Measurements from ENCODE around the gene ZNF519.
"Not testable (repeated sequence)": the region's sequence is repeated elsewhere in the genome, so short reads cannot be mapped to it uniquely, and the experiment has no call there.

ZNF519 gene

GRCh38 chr18:14132271-14132700 lies at the start of gene ZNF519:
Gene ZNF519, minus strand, starts transcription at chr18:14132435. Its CDS starts 158 bp downstream, at chr18:14132277.
- DNase-seq, result peak; percentile 53 to 97 (median 91)

DNA sequence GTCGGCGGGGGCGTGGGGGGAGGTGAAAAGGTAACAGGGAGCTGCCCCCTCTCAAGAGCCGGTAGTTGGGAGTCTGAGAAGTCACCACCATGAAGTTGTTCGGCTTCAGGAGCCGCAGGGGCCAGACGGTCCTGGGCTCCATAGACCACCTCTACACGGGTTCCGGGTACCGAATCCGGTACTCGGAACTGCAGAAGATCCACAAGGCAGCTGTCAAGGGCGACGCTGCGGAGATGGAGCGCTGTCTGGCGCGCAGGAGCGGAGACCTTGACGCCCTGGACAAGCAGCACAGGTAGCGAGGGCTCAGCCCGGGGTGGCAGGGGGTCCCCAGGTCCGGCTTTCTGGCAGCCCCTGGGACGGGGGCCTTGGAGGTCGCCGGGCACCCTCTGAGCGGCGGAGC lies 47.1 kb upstream of the ZNF519 start:
- DNase-seq, result no peak

GRCh38 chr18:14178321-14179196 lies 46.3 kb upstream of the ZNF519 start:
- DNase-seq, result peak in 43 of 56 donors; percentile 12 to 77 (median 43)

GRCh38 chr18:14177540-14178320 lies 45.5 kb upstream of the ZNF519 start:
- DNase-seq, result not testable (repeated sequence)

DNA sequence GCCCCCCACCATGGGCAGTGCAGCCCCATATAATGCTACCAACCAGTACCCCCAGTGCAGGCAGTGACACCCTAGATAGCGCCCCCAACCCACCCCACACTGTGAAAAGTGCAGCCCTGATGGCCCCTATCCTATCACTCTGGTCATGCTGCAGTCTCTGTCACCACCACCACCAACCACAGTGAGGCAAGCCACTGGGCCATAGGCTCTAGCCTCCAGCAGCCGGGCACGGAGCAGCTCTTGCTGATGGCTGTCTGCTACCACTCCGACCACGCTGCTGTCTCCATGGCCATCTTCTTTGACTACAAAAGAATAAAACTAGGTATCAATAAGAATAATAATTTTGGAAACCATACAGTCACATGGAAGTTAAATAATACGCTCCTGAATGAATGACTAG lies 43.2 kb upstream of the ZNF519 start:
- DNase-seq, result not testable (repeated sequence)

DNA sequence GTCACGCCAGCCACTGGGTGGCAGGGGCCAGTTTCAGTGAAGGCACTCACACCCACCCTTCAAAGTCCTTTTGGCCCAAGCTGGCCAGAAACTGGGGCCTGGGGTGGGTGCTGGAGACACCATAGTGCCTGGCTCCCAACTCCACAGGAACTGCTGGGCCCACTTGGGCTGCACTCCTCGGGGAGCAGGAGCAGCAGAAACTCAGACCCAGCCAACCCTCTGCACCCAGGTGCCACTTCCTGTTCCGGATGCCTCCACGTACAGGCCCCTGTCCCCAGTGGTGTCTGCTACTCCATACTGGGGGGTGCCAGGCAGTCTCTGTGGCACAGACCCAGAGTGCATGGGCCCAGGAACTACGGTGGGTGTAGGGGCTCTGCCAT lies 42.5 kb upstream of the ZNF519 start:
- DNase-seq, result no peak

DNA sequence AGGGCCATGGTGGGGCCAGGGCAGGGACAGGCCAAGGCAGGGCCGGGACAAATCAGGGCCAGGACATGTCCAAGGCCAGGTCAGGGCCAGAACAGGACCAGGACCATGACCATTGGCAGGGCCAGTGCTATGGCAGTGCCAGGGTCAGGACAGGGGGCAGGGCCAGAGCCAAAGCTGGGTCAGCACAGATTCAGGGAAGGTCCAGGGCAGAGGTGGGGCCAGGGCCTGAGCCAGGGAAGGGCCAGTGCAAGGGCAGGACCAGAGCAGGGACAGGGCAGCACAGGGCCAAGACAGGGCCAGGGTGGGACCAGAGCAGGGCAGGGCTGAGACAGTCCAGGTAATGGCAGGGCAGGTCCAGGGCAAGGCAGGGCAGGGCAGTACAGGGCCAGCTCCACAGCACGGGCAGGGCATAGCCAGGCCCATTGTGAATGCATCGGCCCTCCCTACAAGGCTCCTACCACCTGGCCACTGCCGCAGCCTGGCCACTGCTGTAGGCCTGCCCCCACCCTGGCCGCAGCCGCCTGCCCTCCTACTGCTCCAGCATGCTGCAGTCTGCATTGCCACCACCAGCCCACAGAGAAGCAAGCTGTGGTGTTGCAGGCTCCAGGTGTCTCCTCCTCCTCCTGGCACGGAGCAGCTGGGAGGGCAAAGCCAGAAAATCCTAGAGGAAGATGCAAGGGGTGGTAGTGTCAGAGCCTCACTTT lies 41.9 kb upstream of the ZNF519 start:
- not testable (repeated sequence) for DNase-seq

DNA sequence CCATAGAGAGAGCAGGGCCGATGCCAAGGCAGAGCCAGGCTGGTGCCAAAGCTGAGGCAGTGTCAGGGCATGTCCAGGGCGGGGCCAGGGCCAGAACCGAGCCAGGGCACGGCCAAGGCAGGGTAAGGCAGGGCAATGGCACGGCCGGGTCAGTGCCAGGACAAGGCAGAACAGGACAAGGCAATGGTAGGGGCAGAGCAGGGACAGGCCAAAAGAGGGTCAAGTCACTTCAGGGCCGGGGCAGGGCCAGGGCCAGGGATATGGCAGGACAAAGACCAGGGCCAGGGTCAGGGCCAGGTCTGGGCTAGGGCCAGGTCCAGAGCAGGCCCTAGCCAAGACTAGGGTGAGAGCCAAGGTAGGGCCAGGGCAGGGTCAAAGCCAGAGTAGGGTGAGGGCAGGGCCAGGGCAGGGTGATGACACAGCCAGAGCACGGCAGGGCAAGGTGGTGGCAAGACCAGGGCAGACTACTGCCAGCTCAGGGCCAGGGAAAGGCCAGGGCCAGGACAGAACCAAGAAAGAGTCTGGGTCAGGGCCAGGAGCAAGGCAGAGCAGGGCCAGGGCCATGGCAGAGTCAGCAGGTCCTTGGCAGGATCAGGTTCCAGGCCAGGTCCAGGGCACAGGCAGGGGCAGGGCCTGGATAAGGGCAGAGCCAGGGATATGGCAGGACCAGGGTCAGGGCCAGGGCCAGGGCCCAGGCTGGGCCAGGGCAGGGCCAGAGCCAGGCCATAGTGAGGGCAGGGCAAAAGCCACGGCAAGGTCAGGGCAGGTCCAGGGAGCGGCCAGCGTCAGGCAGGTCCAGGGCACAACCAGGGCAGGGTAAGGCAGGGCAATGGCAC lies 41.1 kb upstream of the ZNF519 start:
- DNase-seq, result not testable (repeated sequence)

DNA sequence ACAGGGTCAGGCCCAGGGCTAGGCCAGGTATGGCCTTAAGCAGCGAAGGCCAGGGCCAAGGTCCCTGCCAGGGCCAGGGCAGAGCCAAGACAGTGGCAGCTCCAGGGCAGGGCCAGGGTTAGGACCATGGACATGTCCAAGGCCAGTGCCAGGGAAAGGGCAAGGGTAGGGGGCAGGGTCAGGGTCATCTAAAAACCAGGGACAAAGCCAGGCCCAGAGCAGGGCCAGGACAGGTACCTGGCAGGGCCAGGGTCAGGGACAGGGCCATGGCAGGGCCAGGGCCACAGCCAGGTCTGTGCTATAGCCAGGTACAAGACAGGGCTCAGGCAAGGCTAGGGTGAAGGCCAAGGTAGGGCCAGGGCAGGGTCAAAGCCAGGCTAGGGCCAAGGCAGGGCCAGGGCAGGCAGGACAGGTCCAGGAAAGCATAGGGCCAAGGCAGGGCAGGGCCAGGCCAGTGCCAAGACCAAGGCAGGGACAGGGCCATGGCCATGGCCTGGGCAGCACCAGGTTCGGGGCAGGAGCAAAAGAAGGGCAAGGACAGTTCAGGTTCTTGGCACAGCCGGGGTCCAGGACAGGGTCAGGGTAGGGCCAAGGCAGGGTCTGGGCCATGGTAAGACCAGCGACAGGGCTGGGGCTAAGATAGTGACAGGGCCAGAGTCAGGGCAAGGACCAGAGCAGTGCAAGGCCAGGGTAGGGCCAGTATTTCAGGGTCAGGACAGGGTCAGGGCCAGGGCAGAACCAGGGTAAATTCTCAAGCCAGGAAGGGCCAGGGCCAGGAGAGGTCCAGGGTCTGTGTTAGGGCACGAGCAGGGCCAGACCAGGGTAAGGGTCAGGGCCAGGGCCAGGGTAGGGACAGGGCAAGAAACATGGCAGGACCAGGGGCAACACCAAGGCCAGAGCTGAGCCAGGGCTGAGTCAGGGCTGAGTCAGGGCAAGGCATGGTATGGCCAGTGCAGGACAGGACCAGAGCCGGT lies 40.2 kb upstream of the ZNF519 start:
- DNase-seq, result not testable (repeated sequence)

DNA sequence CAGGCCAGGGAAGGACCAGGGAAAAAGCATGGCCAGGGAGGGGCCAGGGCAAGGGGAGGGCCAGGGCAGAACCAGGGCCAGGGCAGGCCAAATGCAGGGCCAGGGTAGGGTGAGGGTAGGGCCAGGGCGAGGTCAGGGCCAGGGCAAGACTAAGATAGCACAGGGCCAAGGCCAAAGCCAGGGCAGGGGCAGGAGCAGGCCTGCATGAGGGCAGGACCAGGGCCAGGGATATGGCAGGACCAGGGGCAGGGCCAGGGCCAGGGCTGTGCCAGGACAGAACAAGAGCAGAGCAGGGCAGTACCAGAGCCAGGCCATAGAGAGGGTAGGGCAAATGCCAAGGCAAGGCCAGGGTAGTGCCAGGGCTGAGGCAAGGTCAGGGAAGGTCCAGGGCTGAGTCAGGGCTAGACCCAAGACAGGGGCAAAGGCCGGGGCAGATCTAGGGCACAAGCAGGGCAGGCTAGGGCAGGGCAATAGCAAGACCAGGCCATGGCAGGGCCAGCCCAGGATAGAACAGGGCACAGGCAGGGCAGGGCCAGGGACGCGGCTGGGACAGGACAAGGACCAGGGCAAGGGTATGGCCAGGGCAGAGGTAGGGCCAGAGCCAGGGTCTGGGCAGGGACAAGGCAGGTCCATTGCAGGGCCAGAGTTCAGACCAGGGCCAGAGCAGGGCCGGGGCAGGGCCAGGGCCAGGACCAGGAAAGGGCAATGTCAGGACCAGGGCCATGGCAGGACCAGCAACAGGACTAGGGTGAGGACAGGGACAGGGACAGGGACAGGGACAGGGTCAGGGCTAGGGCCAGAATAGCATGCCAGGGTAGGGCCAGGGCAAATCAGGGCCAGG lies 39.3 kb upstream of the ZNF519 start:
- not testable (repeated sequence) for DNase-seq

DNA sequence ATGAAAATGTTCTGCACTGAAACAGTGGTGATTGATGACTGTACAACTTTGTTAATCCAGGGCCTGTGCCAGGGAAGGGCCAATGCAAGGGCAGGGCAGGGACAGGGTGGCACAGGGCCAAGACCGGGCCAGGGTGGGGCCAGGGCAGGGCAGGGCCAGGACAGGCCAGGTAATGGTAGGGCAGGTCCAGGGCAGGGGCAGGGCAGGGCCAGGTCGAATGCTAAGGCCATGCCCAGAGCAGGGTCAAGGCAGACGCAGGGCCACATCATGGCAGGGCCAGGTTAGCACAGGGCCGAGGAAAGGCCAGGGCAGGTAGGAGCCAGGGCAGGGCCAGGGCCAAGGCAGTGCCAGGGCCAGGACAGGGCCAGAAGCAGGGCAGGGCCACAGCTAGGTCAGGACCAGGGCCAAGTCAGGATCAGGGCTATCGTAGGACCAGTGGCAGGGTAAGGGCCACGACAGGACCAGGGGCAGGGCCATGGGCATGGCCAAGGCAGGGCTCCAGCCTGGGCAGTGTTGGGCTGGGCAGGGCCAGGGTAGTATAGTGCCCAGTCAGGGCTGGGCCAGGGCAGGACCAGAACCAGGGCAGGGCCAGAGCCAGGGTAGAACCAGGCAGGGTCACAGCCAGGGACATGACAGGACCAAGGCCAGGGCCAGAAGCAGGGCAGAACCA lies 38.3 kb upstream of the ZNF519 start:
- not testable (repeated sequence) for DNase-seq

DNA sequence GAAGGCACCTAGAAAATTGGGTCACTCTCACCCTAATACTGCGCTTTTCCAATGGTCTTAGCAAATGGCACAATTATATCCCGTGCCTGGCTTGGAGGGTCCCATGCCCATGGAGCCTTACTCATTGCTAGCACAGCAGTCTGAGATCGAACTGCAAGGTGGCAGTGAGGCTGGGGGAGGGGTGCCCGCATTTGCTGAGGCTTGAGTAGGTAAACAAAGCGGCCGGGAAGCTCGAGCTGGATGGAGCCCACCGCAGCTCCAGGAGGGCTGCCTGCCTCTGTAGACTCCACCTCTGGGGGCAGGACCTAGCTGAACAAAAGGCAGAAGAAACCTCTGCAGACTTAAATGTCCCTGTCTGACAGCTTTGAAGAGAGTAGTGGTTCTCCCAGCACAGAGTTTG lies 30.7 kb upstream of the ZNF519 start:
- not testable (repeated sequence) for DNase-seq

GRCh38 chr18:14151564-14152113 lies 19.4 kb upstream of the ZNF519 start:
- DNase-seq, result not testable (repeated sequence)

DNA sequence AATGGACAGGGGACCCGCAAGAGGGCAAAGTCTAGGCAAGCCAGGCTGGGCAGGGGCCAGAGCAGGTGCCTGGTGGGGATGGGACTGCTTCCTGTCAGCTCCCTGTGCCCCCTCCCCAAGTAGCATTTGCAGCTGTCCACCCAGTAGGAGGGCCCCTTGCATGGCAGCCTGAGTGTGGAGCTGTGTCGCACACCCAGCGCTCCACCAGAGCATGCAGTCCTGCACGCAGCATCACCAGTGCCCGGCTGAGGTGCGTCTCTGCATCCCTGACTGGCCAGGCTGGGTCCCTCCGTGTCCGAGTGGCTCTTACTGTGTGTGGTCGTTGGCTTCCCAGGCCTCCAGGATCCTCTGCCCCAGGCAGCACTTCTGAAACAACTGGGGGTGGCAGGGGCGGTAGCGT lies 18.5 kb upstream of the ZNF519 start:
- DNase-seq, result not testable (repeated sequence)

DNA sequence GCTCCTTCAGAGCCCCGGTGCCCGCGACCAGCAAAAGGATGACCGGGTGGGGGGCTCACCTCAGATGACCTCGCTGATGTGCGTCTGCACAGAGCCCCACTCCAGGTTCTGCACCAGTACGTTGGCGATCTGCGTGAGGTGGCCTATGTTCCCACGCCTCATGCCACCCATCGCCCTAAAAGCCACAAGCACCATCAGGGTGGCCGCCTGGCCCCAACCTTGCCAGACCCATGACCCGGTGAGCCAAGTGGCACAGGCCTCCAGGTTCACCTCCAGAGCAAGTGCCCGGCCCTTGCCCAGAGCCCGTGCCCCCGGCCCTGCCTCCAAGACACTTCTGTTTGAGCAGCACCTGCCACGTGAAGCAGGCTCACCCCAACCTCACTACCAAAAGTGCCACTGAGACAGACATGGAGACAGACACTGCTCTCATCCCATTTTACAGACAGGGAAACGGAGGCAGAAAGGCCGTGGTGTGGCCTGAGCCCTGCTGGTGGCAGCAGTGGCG lies 17.7 kb upstream of the ZNF519 start:
- DNase-seq, result not testable (repeated sequence)

DNA sequence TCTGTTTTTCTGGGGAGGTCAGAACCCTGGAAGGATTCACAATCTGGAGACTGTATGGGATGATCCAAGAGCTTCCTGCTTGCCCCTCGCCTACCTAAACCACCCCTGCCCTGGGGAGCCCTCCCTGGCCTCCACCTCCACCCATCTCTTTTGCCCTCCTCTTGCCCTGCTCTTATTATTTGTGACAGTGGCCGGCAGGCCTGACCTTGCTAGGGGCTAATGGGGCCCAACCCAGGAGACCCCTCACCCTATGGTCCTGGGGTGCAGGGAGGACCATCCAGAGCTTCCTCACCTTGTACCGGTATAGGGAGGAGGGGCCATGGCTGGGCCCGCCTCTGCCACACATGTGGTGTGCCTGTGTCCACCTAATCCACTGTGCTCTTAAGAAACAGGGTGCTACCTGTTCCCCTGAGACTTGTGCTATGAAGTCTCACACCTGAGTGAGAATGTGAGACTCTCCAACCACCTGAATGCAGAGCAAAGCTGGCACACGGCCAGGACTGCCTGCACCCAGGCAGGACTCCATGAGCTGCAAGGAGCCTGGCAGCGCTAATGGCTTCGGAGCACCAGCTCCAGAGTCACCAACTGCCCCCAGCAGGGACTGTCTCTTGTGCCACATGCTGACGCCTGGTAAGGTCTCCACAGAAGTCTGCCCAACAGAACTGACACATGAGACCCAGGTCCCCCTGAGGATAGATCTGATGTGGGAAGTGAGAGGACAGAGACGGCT lies 17.1 kb upstream of the ZNF519 start:
- not testable (repeated sequence) for DNase-seq
